ENCODE results near the gene RIMS1. TPM values are rescaled to one million over a fixed set of nuclear protein-coding genes. Genes with fewer than 3 reads are reported as not detected.

RIMS1 gene
- total RNA-seq, 1 donor from 2014 or later = 5.6 TPM

GRCh38 chr6:72111611-72112010 is 225.3 kb downstream of the RIMS1 start:
- TF ChIP-seq CTCF (IDR thresholded peaks at IDR 0.05; ENCODE audit: unreplicated experiment) = no peak

GRCh38 chr6:72130327-72130726 is 244.0 kb downstream of the RIMS1 start:
- no peak for TF ChIP-seq CTCF (IDR thresholded peaks at IDR 0.05; ENCODE audit: unreplicated experiment)

More at GRCh38 chr6:72111611-72112010, 225.3 kb downstream of the RIMS1 start:
- no peaks in the 10 kb centered on the region for H3K9me3 Mint-ChIP-seq (ENCODE audit: low read depth)
- H3K4me1 Mint-ChIP-seq (ENCODE audit: low read depth) = no peaks in the 10 kb centered on the region
- no peak overlapping the region for H3K4me3 Mint-ChIP-seq (ENCODE audit: low read depth)
- H3K27ac Mint-ChIP-seq = no peak overlapping the region
- H3K27me3 Mint-ChIP-seq = no peaks in the 10 kb centered on the region
- H3K36me3 Mint-ChIP-seq (ENCODE audit: insufficient read depth) = no peaks in the 10 kb centered on the region
- no peak for DNase-seq (ENCODE audit: low spot score, unreplicated experiment)

GRCh38 chr6:72132427-72132826 is 246.1 kb downstream of the RIMS1 start:
- peaks cover 9% of the 10 kb centered on the region for H3K4me1 Mint-ChIP-seq (ENCODE audit: low read depth)
- H3K27ac Mint-ChIP-seq = no peak overlapping the region
- H3K27me3 Mint-ChIP-seq = no peaks in the 10 kb centered on the region
- TF ChIP-seq CTCF (IDR thresholded peaks at IDR 0.05; ENCODE audit: unreplicated experiment) = no peak
- DNase-seq (ENCODE audit: low spot score, unreplicated experiment) = no peak
- no peaks in the 10 kb centered on the region for H3K36me3 Mint-ChIP-seq (ENCODE audit: insufficient read depth)
- H3K9me3 Mint-ChIP-seq (ENCODE audit: low read depth) = no peaks in the 10 kb centered on the region
- H3K4me3 Mint-ChIP-seq (ENCODE audit: low read depth) = no peak overlapping the region

More at GRCh38 chr6:72130327-72130726, 244.0 kb downstream of the RIMS1 start:
- Mint-ChIP-seq H3K9me3 (ENCODE audit: low read depth) (peaks cover 6% of the 10 kb centered on the region), H3K27me3 (no peaks in the 10 kb centered on the region), H3K36me3 (ENCODE audit: insufficient read depth) (no peaks in the 10 kb centered on the region), H3K4me3 (ENCODE audit: low read depth) (no peak overlapping the region), H3K27ac (no peak overlapping the region), H3K4me1 (ENCODE audit: low read depth) (peaks cover 8% of the 10 kb centered on the region)
- DNase-seq (ENCODE audit: low spot score, unreplicated experiment) = no peak

- no peak for DNase-seq (ENCODE audit: low spot score, unreplicated experiment)
- no peak overlapping the region for H3K4me3 Mint-ChIP-seq (ENCODE audit: low read depth)
- H3K4me1 Mint-ChIP-seq (ENCODE audit: low read depth) = peaks cover 9% of the 10 kb centered on the region
- H3K9me3 Mint-ChIP-seq (ENCODE audit: low read depth) = no peaks in the 10 kb centered on the region
- TF ChIP-seq CTCF (IDR thresholded peaks at IDR 0.05; ENCODE audit: unreplicated experiment) = no peak
- no peak overlapping the region for H3K27ac Mint-ChIP-seq
- no peaks in the 10 kb centered on the region for H3K27me3 Mint-ChIP-seq
- H3K36me3 Mint-ChIP-seq (ENCODE audit: insufficient read depth) = no peaks in the 10 kb centered on the region
These were observed 246.5 kb downstream of the RIMS1 start for GRCh38 chr6:72132851-72133250.

- H3K36me3 Mint-ChIP-seq (ENCODE audit: insufficient read depth) = no peaks in the 10 kb centered on the region
- no peak for TF ChIP-seq CTCF (IDR thresholded peaks at IDR 0.05; ENCODE audit: unreplicated experiment)
- no peak for DNase-seq (ENCODE audit: low spot score, unreplicated experiment)
- no peak overlapping the region for H3K4me3 Mint-ChIP-seq (ENCODE audit: low read depth)
- no peaks in the 10 kb centered on the region for H3K27me3 Mint-ChIP-seq
- no peak overlapping the region for H3K27ac Mint-ChIP-seq
- H3K4me1 Mint-ChIP-seq (ENCODE audit: low read depth) = peaks cover 9% of the 10 kb centered on the region
- H3K9me3 Mint-ChIP-seq (ENCODE audit: low read depth) = no peaks in the 10 kb centered on the region
These were observed 247.0 kb downstream of the RIMS1 start for GRCh38 chr6:72133324-72133723.
